Loucy (cell line): ENCODE results near the gene FAM131A.

Experiments
- H2AFZ ChIP-seq: fragments of 200-600 bp; sonication (generic); 2 replicates; pipeline ENCODE4 v1.6.0; 2016; ENCODE audit warnings: antibody characterized with exemption, mild to moderate bottlenecking, low read length, moderate library complexity
- H3F3A ChIP-seq: fragments of 200-600 bp; 2 replicates; pipeline ENCODE4 v1.6.0; 2016; ENCODE audit warnings: antibody characterized with exemption, low read depth, mild to moderate bottlenecking
- H3K27me3 ChIP-seq: fragments of 200-600 bp; sonication (generic); 2 replicates; pipeline ENCODE4 v1.6.1; 2014; ENCODE audit warnings: low read length, mild to moderate bottlenecking; ENCODE audit not compliant: insufficient read depth, poor library complexity, severe bottlenecking
- H3K36me3 ChIP-seq: fragments of 200-600 bp; sonication (generic); 2 replicates; pipeline ENCODE4 v1.6.1; 2016; ENCODE audit warnings: low read length; ENCODE audit not compliant: insufficient read depth
- H3K4me1 ChIP-seq: fragments of 200-600 bp; sonication (generic); 2 replicates; pipeline ENCODE4 v1.5.1; 2014; ENCODE audit warnings: low read length, mild to moderate bottlenecking; ENCODE audit not compliant: insufficient read depth, poor library complexity, severe bottlenecking
- H3K4me2 ChIP-seq: fragments of 200-600 bp; sonication (generic); 2 replicates; pipeline ENCODE4 v1.6.0; 2014; ENCODE audit warnings: antibody characterized with exemption, low read length, low read depth, mild to moderate bottlenecking; ENCODE audit not compliant: poor library complexity, severe bottlenecking
- H3K4me3 ChIP-seq: fragments of 200-600 bp; sonication (generic); 2 replicates; pipeline ENCODE4 v1.5.1; 2014; ENCODE audit warnings: low read length, mild to moderate bottlenecking, mixed read lengths; ENCODE audit not compliant: poor library complexity, severe bottlenecking
- H3K79me2 ChIP-seq: fragments of 200-600 bp; sonication (generic); 2 replicates; pipeline ENCODE4 v1.6.1; 2014; ENCODE audit warnings: low read length; ENCODE audit not compliant: insufficient read depth
- H3K9ac ChIP-seq: fragments of 200-600 bp; sonication (generic); 2 replicates; pipeline ENCODE4 v1.6.0; 2014; ENCODE audit warnings: mild to moderate bottlenecking, low read depth, low read length, moderate library complexity; ENCODE audit not compliant: poor library complexity, severe bottlenecking
- H3K9me2 ChIP-seq: fragments of 200-600 bp; sonication (generic); replicated peaks from 2 replicates; pipeline ENCODE4 v1.6.1; 2016; ENCODE audit warnings: low read depth, low read length, mixed read lengths
- H3K9me3 ChIP-seq: fragments of 200-600 bp; sonication (generic); 2 replicates; pipeline ENCODE4 v1.6.1; 2014; ENCODE audit warnings: mild to moderate bottlenecking, antibody characterized with exemption, low read length, low read depth; ENCODE audit not compliant: insufficient read depth
- H4K20me1 ChIP-seq: fragments of 200-600 bp; sonication (generic); 2 replicates; pipeline ENCODE4 v1.6.0; 2014; ENCODE audit warnings: antibody characterized with exemption, low read length, mild to moderate bottlenecking; ENCODE audit not compliant: insufficient read depth, poor library complexity, severe bottlenecking
- CTCF ChIP-seq: fragments of 200-600 bp; sonication (generic); conservative IDR thresholded peaks from 2 replicates; pipeline ENCODE4 v1.5.1; 2014; ENCODE audit warnings: mild to moderate bottlenecking, antibody characterized with exemption, low read length
- EZH2phosphoT487 ChIP-seq: fragments of 200-600 bp; IDR thresholded peaks from 2 replicates; pipeline ENCODE4 v1.6.1; 2018; ENCODE audit warnings: antibody characterized with exemption, mild to moderate bottlenecking, moderate library complexity, borderline replicate concordance

FAM131A gene

GRCh38 chr3:184351511-184352148 is 14.2 kb downstream of the FAM131A start:
- no peaks in the 10 kb centered on the region for H3K9me3 ChIP-seq
- no peaks in the 10 kb centered on the region for H4K20me1 ChIP-seq
- no peak overlapping the region for H3K9ac ChIP-seq
- H2AFZ ChIP-seq, result no peak overlapping the region
- H3K36me3 ChIP-seq, result no peaks in the 10 kb centered on the region
- no peaks in the 10 kb centered on the region for H3K9me2 ChIP-seq
- H3K4me2 ChIP-seq, result no peak overlapping the region
- H3K27me3 ChIP-seq, result no peaks in the 10 kb centered on the region
- no peaks in the 10 kb centered on the region for H3K4me1 ChIP-seq
- no peaks in the 10 kb centered on the region for H3K79me2 ChIP-seq
- no peak overlapping the region for H3K4me3 ChIP-seq
- H3F3A ChIP-seq, result no peaks in the 10 kb centered on the region
- TF ChIP-seq EZH2phosphoT487 (no peak), CTCF (no peak)

- Histone ChIP-seq H3K9me3 (no peaks in the 10 kb centered on the region), H3K27me3 (no peaks in the 10 kb centered on the region), H3K4me1 (no peaks in the 10 kb centered on the region), H3K36me3 (no peaks in the 10 kb centered on the region), H3K9me2 (no peaks in the 10 kb centered on the region), H2AFZ (no peak overlapping the region), H3F3A (no peaks in the 10 kb centered on the region), H3K79me2 (no peaks in the 10 kb centered on the region), H3K9ac (no peak overlapping the region), H4K20me1 (no peaks in the 10 kb centered on the region), H3K4me3 (no peak overlapping the region), H3K4me2 (no peak overlapping the region)
- no peak for TF ChIP-seq CTCF
- no peak for TF ChIP-seq EZH2phosphoT487
Measured at GRCh38 chr3:184352149-184352785, 14.9 kb downstream of the FAM131A start.

GRCh38 chr3:184352897-184353545 is 15.6 kb downstream of the FAM131A start:
- H3K36me3 ChIP-seq, result no peaks in the 10 kb centered on the region
- H2AFZ ChIP-seq, result no peak overlapping the region
- H3K79me2 ChIP-seq, result no peaks in the 10 kb centered on the region
- no peak overlapping the region for H3K4me3 ChIP-seq
- no peaks in the 10 kb centered on the region for H3K27me3 ChIP-seq
- H3K4me2 ChIP-seq, result no peak overlapping the region
- H4K20me1 ChIP-seq, result no peaks in the 10 kb centered on the region
- no peak overlapping the region for H3K9ac ChIP-seq
- no peaks in the 10 kb centered on the region for H3F3A ChIP-seq
- no peaks in the 10 kb centered on the region for H3K4me1 ChIP-seq
- H3K9me2 ChIP-seq, result no peaks in the 10 kb centered on the region
- H3K9me3 ChIP-seq, result no peaks in the 10 kb centered on the region
- TF ChIP-seq EZH2phosphoT487, result no peak
- TF ChIP-seq CTCF, result no peak
